NB4 (cell line): ENCODE results near the gene RBM20.

ENCODE experiments used
- DNase-seq: peaks from one replicate; pipeline ENCODE4 v3.0.0; 2010; ENCODE audit warnings: low read depth
- H3K4me3 ChIP-seq: one replicate; pipeline ENCODE4 v1.5.1; 2011; ENCODE audit warnings: mild to moderate bottlenecking, low read depth, low read length, moderate library complexity
- MYC ChIP-seq: IDR thresholded peaks from 2 replicates; pipeline ENCODE4 v1.6.1; 2011; ENCODE audit warnings: low read depth, low read length
- POLR2A ChIP-seq: IDR thresholded peaks from 2 replicates; pipeline ENCODE4 v1.6.1; 2011; ENCODE audit warnings: mild to moderate bottlenecking; ENCODE audit not compliant: insufficient read length; ENCODE audit errors: extremely low read depth
- TF ChIP-seq, protein P1 (sequence below): IDR thresholded peaks from 2 replicates; pipeline ENCODE4 v1.6.1; 2011; ENCODE audit warnings: low read depth, low read length
- TF ChIP-seq, protein P2 (sequence below): IDR thresholded peaks from one replicate; pipeline ENCODE4 v1.5.1; 2012; ENCODE audit warnings: low read depth, low read length

Gene RBM20

DNA sequence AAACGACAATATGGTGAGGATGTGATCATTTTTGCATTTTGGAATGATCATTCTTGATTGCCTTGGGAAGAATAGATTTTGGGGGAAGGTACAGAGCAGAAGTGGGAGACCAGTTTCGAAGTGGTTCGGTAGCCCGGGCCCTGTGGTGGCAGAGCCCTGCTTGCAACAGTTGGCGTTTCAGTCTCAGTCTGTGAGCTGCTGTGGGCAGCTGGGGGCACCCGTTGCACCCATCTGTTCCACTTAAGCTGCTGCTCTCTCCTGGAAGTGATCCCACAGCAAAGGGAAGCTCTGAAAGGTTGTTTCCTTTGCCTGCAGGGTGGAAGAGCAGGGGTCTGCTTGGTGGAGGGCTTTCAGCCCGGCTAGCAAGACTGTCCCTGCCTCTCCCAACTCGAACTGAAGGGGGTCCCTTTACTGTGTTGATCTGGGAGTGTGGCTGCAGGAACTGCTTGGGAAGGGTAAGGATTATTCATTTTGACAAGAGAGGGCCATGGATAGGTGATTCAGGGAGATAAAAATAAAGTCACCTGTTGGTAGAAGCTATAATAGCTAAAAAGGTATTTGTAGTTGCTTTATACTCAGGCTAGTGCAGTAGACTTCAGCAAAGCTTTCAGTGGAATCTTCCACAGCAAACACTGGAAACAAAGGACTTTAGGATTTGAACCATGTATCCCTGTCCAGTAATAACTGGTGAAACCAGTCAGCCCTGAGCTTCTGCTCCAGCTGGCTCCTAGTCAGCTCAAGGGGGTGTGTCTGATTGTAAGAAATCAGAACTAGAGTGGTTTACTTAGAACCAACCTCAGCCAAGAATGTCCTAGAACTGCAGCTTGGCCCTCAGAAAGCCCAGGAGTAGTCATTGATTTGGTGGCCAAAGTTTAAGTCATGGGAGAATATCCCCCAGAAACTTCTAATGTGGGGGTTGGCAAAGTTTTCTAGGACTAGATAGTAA lies 174.4 kb downstream of the RBM20 start:
- DNase-seq: no peak
- TF ChIP-seq, protein P1, sequence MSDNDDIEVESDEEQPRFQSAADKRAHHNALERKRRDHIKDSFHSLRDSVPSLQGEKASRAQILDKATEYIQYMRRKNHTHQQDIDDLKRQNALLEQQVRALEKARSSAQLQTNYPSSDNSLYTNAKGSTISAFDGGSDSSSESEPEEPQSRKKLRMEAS: no peak
- no peak for TF ChIP-seq POLR2A
- TF ChIP-seq, protein P2, sequence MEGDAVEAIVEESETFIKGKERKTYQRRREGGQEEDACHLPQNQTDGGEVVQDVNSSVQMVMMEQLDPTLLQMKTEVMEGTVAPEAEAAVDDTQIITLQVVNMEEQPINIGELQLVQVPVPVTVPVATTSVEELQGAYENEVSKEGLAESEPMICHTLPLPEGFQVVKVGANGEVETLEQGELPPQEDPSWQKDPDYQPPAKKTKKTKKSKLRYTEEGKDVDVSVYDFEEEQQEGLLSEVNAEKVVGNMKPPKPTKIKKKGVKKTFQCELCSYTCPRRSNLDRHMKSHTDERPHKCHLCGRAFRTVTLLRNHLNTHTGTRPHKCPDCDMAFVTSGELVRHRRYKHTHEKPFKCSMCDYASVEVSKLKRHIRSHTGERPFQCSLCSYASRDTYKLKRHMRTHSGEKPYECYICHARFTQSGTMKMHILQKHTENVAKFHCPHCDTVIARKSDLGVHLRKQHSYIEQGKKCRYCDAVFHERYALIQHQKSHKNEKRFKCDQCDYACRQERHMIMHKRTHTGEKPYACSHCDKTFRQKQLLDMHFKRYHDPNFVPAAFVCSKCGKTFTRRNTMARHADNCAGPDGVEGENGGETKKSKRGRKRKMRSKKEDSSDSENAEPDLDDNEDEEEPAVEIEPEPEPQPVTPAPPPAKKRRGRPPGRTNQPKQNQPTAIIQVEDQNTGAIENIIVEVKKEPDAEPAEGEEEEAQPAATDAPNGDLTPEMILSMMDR: no peak
- no peak for TF ChIP-seq MYC
- no peak overlapping the region for H3K4me3 ChIP-seq

DNA sequence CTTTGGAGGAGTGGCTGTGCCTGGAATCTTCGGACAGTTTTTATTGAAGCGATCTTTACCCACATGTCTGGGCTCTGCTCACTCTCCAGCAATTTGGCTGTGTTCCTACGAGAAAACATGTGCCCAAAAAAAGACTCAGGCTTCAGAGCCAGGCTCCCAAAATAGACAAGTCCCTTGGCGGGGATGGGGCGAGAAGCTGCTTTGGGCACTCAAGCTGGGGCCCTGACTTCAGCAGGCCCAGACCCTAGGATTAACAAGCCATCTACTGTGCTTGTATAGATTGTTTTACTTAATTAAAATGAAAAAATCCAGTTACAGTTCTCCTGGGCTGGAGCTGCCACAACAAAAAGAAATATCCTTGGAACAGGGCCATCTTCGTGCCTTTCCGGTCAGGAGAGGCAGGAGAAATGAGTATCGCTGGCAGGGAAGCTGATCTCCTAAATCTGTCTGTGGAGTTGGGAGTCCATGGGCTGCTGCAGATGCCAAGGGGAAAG lies 176.2 kb downstream of the RBM20 start:
- no peak for DNase-seq
- TF ChIP-seq, protein P1: no peak
- TF ChIP-seq, protein P2: no peak
- no peak for TF ChIP-seq MYC
- TF ChIP-seq POLR2A: no peak
- no peak overlapping the region for H3K4me3 ChIP-seq

DNA sequence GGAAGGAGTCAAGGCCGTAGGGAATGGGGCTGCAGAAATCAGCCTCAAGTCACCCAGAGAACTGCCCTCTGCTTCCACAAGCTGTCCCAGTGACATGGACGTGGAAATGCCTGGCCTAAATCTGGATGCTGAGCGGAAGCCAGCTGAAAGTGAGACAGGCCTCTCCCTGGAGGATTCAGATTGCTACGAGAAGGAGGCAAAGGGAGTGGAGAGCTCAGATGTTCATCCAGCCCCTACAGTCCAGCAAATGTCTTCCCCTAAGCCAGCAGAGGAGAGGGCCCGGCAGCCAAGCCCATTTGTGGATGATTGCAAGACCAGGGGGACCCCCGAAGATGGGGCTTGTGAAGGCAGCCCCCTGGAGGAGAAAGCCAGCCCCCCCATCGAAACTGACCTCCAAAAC lies 177.4 kb downstream of the RBM20 start:
- TF ChIP-seq, protein P2: no peak
- TF ChIP-seq MYC (no peak), POLR2A (no peak)
- TF ChIP-seq, protein P1: no peak
- H3K4me3 ChIP-seq: no peak overlapping the region
- no peak for DNase-seq

DNA sequence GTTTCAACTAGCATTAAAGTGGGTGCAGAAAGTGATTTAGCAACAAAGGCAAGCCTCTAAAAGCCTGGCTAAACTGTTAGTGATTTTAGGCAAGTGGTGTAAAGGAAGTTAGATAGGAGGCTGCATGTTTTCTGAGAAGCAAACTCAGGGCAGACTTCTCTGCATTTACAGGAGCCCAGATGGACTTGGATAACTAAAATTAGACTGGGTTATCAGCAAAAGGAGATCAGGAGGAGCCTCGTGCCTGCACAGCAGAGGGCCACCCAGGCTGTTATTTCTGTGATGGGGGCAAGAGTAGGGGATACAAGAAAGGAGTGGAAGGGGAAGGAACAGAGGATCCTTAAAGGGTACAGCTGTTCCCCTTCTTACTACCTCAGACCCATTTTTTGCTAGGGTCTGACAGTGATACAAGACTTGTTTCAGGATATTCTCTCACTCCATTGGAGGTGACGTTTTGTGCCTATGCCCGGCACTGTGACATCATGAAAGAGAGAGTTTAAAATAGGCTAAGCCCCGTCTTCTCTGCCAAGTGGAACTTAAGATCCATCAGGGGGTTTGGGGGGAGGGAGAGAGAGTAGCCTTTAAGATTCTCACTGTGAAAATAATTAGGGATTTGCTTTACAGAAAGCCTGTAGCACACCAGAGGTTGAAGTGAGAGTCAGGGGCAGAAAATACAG lies 178.0 kb downstream of the RBM20 start:
- H3K4me3 ChIP-seq: no peak overlapping the region
- TF ChIP-seq, protein P2: no peak
- TF ChIP-seq MYC: no peak
- no peak for TF ChIP-seq POLR2A
- TF ChIP-seq, protein P1: no peak
- DNase-seq: no peak

DNA sequence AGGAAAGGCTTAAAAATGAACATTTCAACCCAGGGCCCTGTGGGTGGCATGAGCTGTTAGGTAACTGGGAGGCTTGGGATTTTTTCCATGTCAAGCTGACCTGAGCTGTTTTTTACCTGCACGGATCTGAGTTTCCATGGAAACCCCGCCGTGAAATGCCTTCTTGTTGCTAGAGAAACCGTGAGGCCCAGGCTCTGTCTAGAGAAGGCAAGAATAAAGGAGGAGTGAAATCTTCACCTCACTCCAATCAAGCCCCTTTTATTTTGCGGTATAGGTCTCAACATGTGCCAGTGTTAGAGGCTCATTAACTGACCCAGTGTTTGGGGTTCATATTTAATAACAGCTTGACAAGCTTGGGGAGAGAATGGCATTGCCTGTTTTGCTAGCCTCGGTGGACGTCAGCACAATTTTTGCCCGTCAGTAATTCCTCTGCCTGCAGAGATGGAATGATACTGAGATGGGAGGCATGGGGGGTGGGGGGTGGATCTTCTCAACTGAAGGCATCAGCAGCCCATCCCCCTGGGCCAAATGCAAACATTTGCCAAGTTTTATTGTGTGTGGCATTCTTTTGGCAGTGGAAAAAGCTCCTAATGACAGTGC lies 178.7 kb downstream of the RBM20 start:
- no peak overlapping the region for H3K4me3 ChIP-seq
- DNase-seq: no peak
- TF ChIP-seq, protein P1: no peak
- TF ChIP-seq, protein P2: no peak
- TF ChIP-seq POLR2A (no peak), MYC (no peak)
